H9 (cell line): Measurements from ENCODE around the gene RTTN. TPM values are rescaled to one million over a fixed set of nuclear protein-coding genes. Genes with fewer than 3 reads are reported as not detected.

ENCODE experiments used
- DNase-seq: peaks from one replicate; pipeline ENCODE4 v3.0.0-alpha.2; 2017
- H2AFZ ChIP-seq: one replicate; pipeline ENCODE4 v1.6.1; 2013; ENCODE audit warnings: mild to moderate bottlenecking, low read length, control low read depth, moderate library complexity
- H2AK5ac ChIP-seq: 2 replicates; pipeline ENCODE4 v1.6.1; 2013; ENCODE audit warnings: low read length, control low read depth, mixed read lengths; ENCODE audit not compliant: insufficient read length
- H2BK120ac ChIP-seq: one replicate; pipeline ENCODE4 v1.6.1; 2013; ENCODE audit warnings: low read depth, mild to moderate bottlenecking, low read length, control low read depth, inconsistent platforms; ENCODE audit not compliant: poor library complexity, severe bottlenecking
- H2BK12ac ChIP-seq: 2 replicates; pipeline ENCODE4 v1.6.1; 2013; ENCODE audit warnings: low read length, control low read depth, mixed read lengths, low read depth; ENCODE audit not compliant: insufficient read length
- H2BK15ac ChIP-seq: 2 replicates; pipeline ENCODE4 v1.6.1; 2013; ENCODE audit warnings: low read depth, low read length, control low read depth
- H2BK20ac ChIP-seq: one replicate; pipeline ENCODE4 v1.6.1; 2013; ENCODE audit warnings: low read depth, mild to moderate bottlenecking, low read length, control low read depth, inconsistent platforms; ENCODE audit not compliant: poor library complexity, severe bottlenecking
- H2BK5ac ChIP-seq: 2 replicates; pipeline ENCODE4 v1.6.1; 2013; ENCODE audit warnings: low read length, control low read depth, mixed read lengths; ENCODE audit not compliant: insufficient read length
- H3K14ac ChIP-seq: 2 replicates; pipeline ENCODE4 v1.6.1; 2013; ENCODE audit warnings: low read length, control low read depth; ENCODE audit not compliant: insufficient read depth
- H3K18ac ChIP-seq: 2 replicates; pipeline ENCODE4 v1.6.1; 2013; ENCODE audit warnings: low read depth, mild to moderate bottlenecking, mixed read lengths, low read length, control low read depth; ENCODE audit not compliant: insufficient read length
- H3K23ac ChIP-seq: 2 replicates; pipeline ENCODE4 v1.6.1; 2013; ENCODE audit warnings: low read length, control low read depth, mixed read lengths, low read depth; ENCODE audit not compliant: insufficient read length
- H3K23me2 ChIP-seq: 2 replicates; pipeline ENCODE4 v1.6.1; 2013; ENCODE audit warnings: low read depth, mild to moderate bottlenecking, mixed read lengths, low read length, control low read depth; ENCODE audit not compliant: insufficient read length, poor library complexity, severe bottlenecking
- H3K27ac ChIP-seq: 2 replicates; pipeline ENCODE4 v1.5.1; 2013; ENCODE audit warnings: low read length, control low read depth, mixed read lengths, low read depth; ENCODE audit not compliant: insufficient read length
- H3K27me3 ChIP-seq: 2 replicates; pipeline ENCODE4 v1.6.1; 2013; ENCODE audit warnings: low read length, control low read depth, inconsistent platforms; ENCODE audit not compliant: insufficient read depth
- H3K4ac ChIP-seq: 2 replicates; pipeline ENCODE4 v1.6.1; 2013; ENCODE audit warnings: low read depth, mild to moderate bottlenecking, control low read depth, inconsistent platforms, low read length, moderate library complexity
- H3K4me1 ChIP-seq: 2 replicates; pipeline ENCODE4 v1.6.1; 2013; ENCODE audit warnings: low read length, control low read depth, inconsistent platforms; ENCODE audit not compliant: insufficient read depth
- H3K4me2 ChIP-seq: 2 replicates; pipeline ENCODE4 v1.6.1; 2013; ENCODE audit warnings: low read length, control low read depth, mixed read lengths; ENCODE audit not compliant: insufficient read length, insufficient read depth
- H3K56ac ChIP-seq: 2 replicates; pipeline ENCODE4 v1.6.1; 2013; ENCODE audit warnings: low read depth, mild to moderate bottlenecking, mixed read lengths, low read length, control low read depth; ENCODE audit not compliant: insufficient read length
- H3K79me1 ChIP-seq: 2 replicates; pipeline ENCODE4 v1.6.1; 2013; ENCODE audit warnings: low read depth, mild to moderate bottlenecking, moderate library complexity, low read length, control low read depth, inconsistent platforms; ENCODE audit not compliant: insufficient read depth, poor library complexity, severe bottlenecking
- H3K79me2 ChIP-seq: 2 replicates; pipeline ENCODE4 v1.6.1; 2013; ENCODE audit warnings: low read length, control low read depth, inconsistent platforms; ENCODE audit not compliant: insufficient read depth
- H3K9ac ChIP-seq: 2 replicates; pipeline ENCODE4 v1.6.1; 2013; ENCODE audit warnings: low read length, control low read depth, mixed read lengths; ENCODE audit not compliant: insufficient read length; ENCODE audit errors: extremely low read depth
- H3K9me3 ChIP-seq: one replicate; pipeline ENCODE4 v1.6.1; 2013; ENCODE audit warnings: low read depth, low read length, inconsistent platforms; ENCODE audit not compliant: control insufficient read depth
- H3T11ph ChIP-seq: one replicate; pipeline ENCODE4 v1.6.1; 2013; ENCODE audit warnings: mild to moderate bottlenecking, low read length, control low read depth, inconsistent platforms
- H4K20me1 ChIP-seq: one replicate; pipeline ENCODE4 v1.6.1; 2013; ENCODE audit not compliant: control insufficient read depth, insufficient read length, insufficient read depth
- H4K5ac ChIP-seq: 2 replicates; pipeline ENCODE4 v1.6.1; 2013; ENCODE audit warnings: low read depth, mild to moderate bottlenecking, mixed read lengths, low read length, control low read depth; ENCODE audit not compliant: insufficient read length
- H4K8ac ChIP-seq: replicated peaks from 2 replicates; pipeline ENCODE4 v1.6.1; 2013; ENCODE audit warnings: low read length, control low read depth, mixed read lengths, low read depth; ENCODE audit not compliant: insufficient read length
- H4K91ac ChIP-seq: 2 replicates; pipeline ENCODE4 v1.6.1; 2013; ENCODE audit warnings: low read depth, mild to moderate bottlenecking, moderate library complexity, mixed read lengths, low read length, control low read depth; ENCODE audit not compliant: insufficient read length
- H3K27ac Mint-ChIP-seq, 3 experiments: 2 replicates in 2 of 3; 3 replicates in 1 of 3; pipeline ENCODE4 v1.8.0; 2020 to 2021; ENCODE audit warnings: mixed read lengths in 3 of 3, mild to moderate bottlenecking in 1 of 3, moderate library complexity in 1 of 3
- H3K27me3 Mint-ChIP-seq: 2 replicates; pipeline ENCODE4 v1.8.0; 2021; ENCODE audit warnings: low read depth, mild to moderate bottlenecking, moderate library complexity, mixed read lengths
- H3K36me3 Mint-ChIP-seq, 3 experiments: 2 replicates in 2 of 3; 3 replicates in 1 of 3; pipeline ENCODE4 v1.8.0; 2020 to 2021; ENCODE audit warnings: low read depth in 3 of 3, mixed read lengths in 3 of 3; ENCODE audit not compliant: insufficient read depth in 1 of 3
- H3K4me1 Mint-ChIP-seq, 2 experiments: 2 replicates each; pipeline ENCODE4 v1.8.0; 2020; ENCODE audit warnings: mixed read lengths in 2 of 2
- H3K4me3 Mint-ChIP-seq, 2 experiments: 2 replicates in 1 of 2; 3 replicates in 1 of 2; pipeline ENCODE4 v1.8.0; 2020 to 2021; ENCODE audit warnings: mild to moderate bottlenecking in 2 of 2, mixed read lengths in 2 of 2, moderate library complexity in 1 of 2
- H3K9me3 Mint-ChIP-seq, 2 experiments: 2 replicates in 1 of 2; 3 replicates in 1 of 2; pipeline ENCODE4 v1.8.0; 2020; ENCODE audit warnings: mild to moderate bottlenecking in 2 of 2, mixed read lengths in 2 of 2, moderate library complexity in 1 of 2
- CTCF ChIP-seq: fragments of 200-600 bp; sonication (generic); conservative IDR thresholded peaks from 3 replicates; pipeline ENCODE4 v1.8.0; 2021; ENCODE audit warnings: antibody characterized with exemption, mild to moderate bottlenecking
- WGBS: extraction: QIAGEN DNeasy Blood & Tissue Kit; methylation state at CpG from one replicate; pipeline ENCODE4 v1.1.7; 2013; ENCODE audit warnings: missing lambda C conversion rate, low lambda C conversion rate, mixed read lengths; ENCODE audit not compliant: insufficient read length; ENCODE audit errors: extremely low coverage; 5-methylcytosine and 5-hydroxymethylcytosine counted together
- total RNA-seq: library from RNA; stranded (reverse); gene quantifications from 2 replicates; pipeline ENCODE4 v1.2.1, GENCODE V29; 2021

Gene RTTN
- total RNA-seq, 1 experiment from 2014 or later, result 17.6 TPM

- peaks cover under 1% of the 10 kb centered on the region; the same call in 1 of the 2 replicates for H3K4me1 ChIP-seq
- no peak overlapping the region for H3K9ac ChIP-seq
- H2BK12ac ChIP-seq, result no peak overlapping the region
- H2BK120ac ChIP-seq, result no peak overlapping the region
- no peak overlapping the region for H3K4me2 ChIP-seq
- no peaks in the 10 kb centered on the region for H3K79me1 ChIP-seq
- TF ChIP-seq CTCF, result no peak
- no peak for DNase-seq
- no peak overlapping the region for H3T11ph ChIP-seq
- H4K91ac ChIP-seq, result no peak overlapping the region
- no peak overlapping the region for H3K27ac ChIP-seq
- H3K56ac ChIP-seq, result no peak overlapping the region
- H2AFZ ChIP-seq, result no peak overlapping the region
- Mint-ChIP-seq H3K9me3 (no peaks in the 10 kb centered on the region), H3K36me3 (peaks cover 0 to 7% (median 3%) of the 10 kb centered on the region in 3 experiments; a peak in 6 of 7 replicates), H3K27ac (no peak overlapping the region; a peak in 1 of 7 replicates), H3K4me3 (no peak overlapping the region), H3K27me3 (no peaks in the 10 kb centered on the region), H3K4me1 (peaks cover 4 to 9% of the 10 kb centered on the region in 2 experiments)
- H2BK20ac ChIP-seq, result no peak overlapping the region
- no peak overlapping the region for H3K23ac ChIP-seq
- no peaks in the 10 kb centered on the region for H3K79me2 ChIP-seq
- H2BK5ac ChIP-seq, result no peak overlapping the region
- H3K23me2 ChIP-seq, result no peaks in the 10 kb centered on the region
- H2AK5ac ChIP-seq, result no peak overlapping the region
- H3K4ac ChIP-seq, result no peak overlapping the region
- no peaks in the 10 kb centered on the region for H3K27me3 ChIP-seq
- no peaks in the 10 kb centered on the region for H4K20me1 ChIP-seq
- no peak overlapping the region for H3K14ac ChIP-seq
- H3K18ac ChIP-seq, result no peak overlapping the region
- no peak overlapping the region for H4K5ac ChIP-seq
- H2BK15ac ChIP-seq, result no peak overlapping the region
- WGBS, result no CpG with 5 or more reads among the region's 3 CpGs
- H3K9me3 ChIP-seq, result no peaks in the 10 kb centered on the region
- H4K8ac ChIP-seq, result no peak overlapping the region
Observed at GRCh38 chr18:70151614-70152013, 53.9 kb downstream of the RTTN start.
